Kidney (tissue), 14 donors: ENCODE data around the gene SHLD1. TPM values are rescaled to one million over a fixed set of nuclear protein-coding genes. Genes with fewer than 3 reads are reported as not detected.

Experiments used
- DNase-seq, 5 donors: peaks; one replicate each; pipeline ENCODE4 v3.0.0-alpha.2; 2013 to 2020
- FAIRE-seq: peaks from 2 replicates; lab custom pipeline; 2012; peaks lifted over from hg19 to GRCh38; lab: Jason Lieb, UNC
- H3K27ac ChIP-seq, 2 donors: one replicate each; pipeline ENCODE4 v1.7.0; 2013; ENCODE audit warnings: low read depth in 2 of 2, low read length in 2 of 2, inconsistent platforms in 1 of 2
- H3K27me3 ChIP-seq: one replicate; pipeline ENCODE4 v1.7.1; 2013; ENCODE audit warnings: low read length, inconsistent platforms; ENCODE audit not compliant: control insufficient read depth, insufficient read depth
- H3K36me3 ChIP-seq, 3 donors: one replicate each; pipeline versions ENCODE4 v1.7.0 to v1.7.1; 2013; ENCODE audit warnings: low read length in 3 of 3, control low read depth in 1 of 3, inconsistent platforms in 1 of 3; ENCODE audit not compliant: insufficient read depth in 3 of 3, control insufficient read depth in 2 of 3
- H3K4me1 ChIP-seq, 3 donors: one replicate each; pipeline versions ENCODE4 v1.7.0 to v1.7.1; 2013; ENCODE audit warnings: low read length in 3 of 3, inconsistent platforms in 1 of 3, low read depth in 1 of 3; ENCODE audit not compliant: control insufficient read depth in 2 of 3, insufficient read depth in 2 of 3
- H3K4me3 ChIP-seq, 3 donors: one replicate each; pipeline versions ENCODE4 v1.7.0 to v1.8.1; 2013; ENCODE audit warnings: low read length in 3 of 3, control low read depth in 1 of 3, inconsistent platforms in 1 of 3
- H3K9ac ChIP-seq, 3 donors: one replicate each; pipeline versions ENCODE4 v1.7.0 to v1.7.1; 2013; ENCODE audit warnings: low read length in 3 of 3, control low read depth in 1 of 3, inconsistent platforms in 1 of 3
- H3K9me3 ChIP-seq, 3 donors: one replicate each; pipeline versions ENCODE4 v1.7.0 to v1.7.1; 2013; ENCODE audit warnings: low read length in 3 of 3, control low read depth in 1 of 3, inconsistent platforms in 1 of 3; ENCODE audit not compliant: control insufficient read depth in 2 of 3, insufficient read depth in 1 of 3
- CTCF ChIP-seq: IDR thresholded peaks from 3 replicates; pipeline ENCODE4 v1.5.1; 2012; ENCODE audit warnings: mild to moderate bottlenecking, moderate library complexity, borderline replicate concordance; ENCODE audit not compliant: insufficient read depth; ENCODE audit errors: extremely low read depth
- intact Hi-C: fragments of 100-400 bp; cut with DNase I; formaldehyde crosslinking; loops from one replicate; pipeline ENCODE4 v1.11.1; 2022
- polyA plus RNA-seq: library from polyadenylated mRNA; stranded (reverse); fragments of 350-450 nt; fragmentation: Illumina TruSeq; extraction: RNeasy Lipid Tissue Mini Kit (QIAGEN cat#74804); gene quantifications from one replicate; pipeline ENCODE4 v1.2.3, GENCODE V29; 2014; ENCODE audit warnings: low read depth, low replicate concordance; ENCODE audit not compliant: insufficient read depth
- total RNA-seq: library from RNA; stranded (reverse); fragmentation: NEBNext Ultra II Directional; extraction: Animal tissue kit (Norgen Biotek cat#: 25700); gene quantifications from one replicate; pipeline ENCODE4 v1.2.1, GENCODE V29; 2021
- donor health status: control.
- donor health status: control.
- donor health status: control.
- donor health status: control.
- donor health status: control.
- donor health status: DM: yes; HTN: yes; CAD: no.
- donor health status: Normal renal cell carcinoma (clear cell type).

SHLD1 gene
- total and polyA plus RNA-seq, 2 donors from 2014 or later: 6.1 to 7.2 TPM

DNA sequence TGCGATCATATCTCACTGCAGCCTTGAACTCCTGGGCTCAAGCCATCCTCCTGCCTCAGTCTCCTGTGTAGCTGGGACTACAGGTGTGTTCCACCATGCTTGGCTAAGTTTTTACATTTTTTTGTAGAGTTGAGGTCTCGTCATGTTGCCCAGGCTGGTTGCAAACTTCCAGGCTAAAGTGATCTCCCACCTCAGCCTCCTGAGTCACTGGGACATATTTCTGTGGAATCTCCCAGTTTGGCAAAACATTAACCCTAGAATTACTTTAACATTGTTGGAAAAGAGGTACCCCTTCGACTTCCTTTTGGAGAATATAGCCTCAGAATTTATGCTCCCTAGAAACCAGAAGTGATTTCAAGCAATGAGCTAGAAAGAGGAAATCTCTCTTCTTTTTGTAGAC lies 57.2 kb downstream of the SHLD1 start:
- intact Hi-C loops: no loop called here
- FAIRE-seq: no peak
- no peak overlapping the region for H3K4me3 ChIP-seq

GRCh38 chr20:5808901-5809300 lies 58.7 kb downstream of the SHLD1 start:
- Histone ChIP-seq H3K9me3 (no peaks in the 10 kb centered on the region), H3K4me3 (no peak overlapping the region), H3K27me3 (no peaks in the 10 kb centered on the region), H3K36me3 (no peaks in the 10 kb centered on the region), H3K4me1 (peaks cover 0 to 14% (median 9%) of the 10 kb centered on the region in 3 donors), H3K9ac (no peak overlapping the region), H3K27ac (no peak overlapping the region)
- DNase-seq: no peak
- no peak for TF ChIP-seq CTCF
- no peak for FAIRE-seq
- intact Hi-C loops: no loop called here

More for the DNA sequence above, 57.2 kb downstream of the SHLD1 start:
- Histone ChIP-seq H3K27me3 (no peaks in the 10 kb centered on the region), H3K36me3 (no peaks in the 10 kb centered on the region), H3K9ac (no peak overlapping the region), H3K9me3 (no peaks in the 10 kb centered on the region), H3K4me1 (peaks cover 0 to 16% (median 14%) of the 10 kb centered on the region in 3 donors), H3K27ac (no peak overlapping the region)
- TF ChIP-seq CTCF: no peak
- DNase-seq: no peak

- Histone ChIP-seq H3K27me3 (no peaks in the 10 kb centered on the region), H3K36me3 (no peaks in the 10 kb centered on the region), H3K4me1 (peaks cover 0 to 12% (median 6%) of the 10 kb centered on the region in 3 donors), H3K4me3 (no peak overlapping the region), H3K9me3 (no peaks in the 10 kb centered on the region), H3K27ac (no peak overlapping the region), H3K9ac (no peak overlapping the region)
- DNase-seq (no peak), FAIRE-seq (no peak)
- no peak for TF ChIP-seq CTCF
- intact Hi-C loops: no loop called here
Measured at GRCh38 chr20:5809495-5809894, 59.3 kb downstream of the SHLD1 start.
